IPS-18c (cell line): ENCODE data around the gene HSPB2.
"Not testable (repeated sequence)": the region's sequence is repeated elsewhere in the genome, so short reads cannot be mapped to it uniquely, and the experiment has no call there.

Experiments used
- H3K4me3 ChIP-seq: 2 replicates; pipeline ENCODE4 v1.7.0; 2013; ENCODE audit warnings: low read depth, mild to moderate bottlenecking, low read length, moderate library complexity; ENCODE audit not compliant: insufficient read depth
- H3K9me3 ChIP-seq: one replicate; pipeline ENCODE4 v1.6.1; 2013; ENCODE audit warnings: mild to moderate bottlenecking, low read length, moderate library complexity; ENCODE audit not compliant: control insufficient read depth, insufficient read depth

Gene HSPB2, protein sequence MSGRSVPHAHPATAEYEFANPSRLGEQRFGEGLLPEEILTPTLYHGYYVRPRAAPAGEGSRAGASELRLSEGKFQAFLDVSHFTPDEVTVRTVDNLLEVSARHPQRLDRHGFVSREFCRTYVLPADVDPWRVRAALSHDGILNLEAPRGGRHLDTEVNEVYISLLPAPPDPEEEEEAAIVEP

DNA sequence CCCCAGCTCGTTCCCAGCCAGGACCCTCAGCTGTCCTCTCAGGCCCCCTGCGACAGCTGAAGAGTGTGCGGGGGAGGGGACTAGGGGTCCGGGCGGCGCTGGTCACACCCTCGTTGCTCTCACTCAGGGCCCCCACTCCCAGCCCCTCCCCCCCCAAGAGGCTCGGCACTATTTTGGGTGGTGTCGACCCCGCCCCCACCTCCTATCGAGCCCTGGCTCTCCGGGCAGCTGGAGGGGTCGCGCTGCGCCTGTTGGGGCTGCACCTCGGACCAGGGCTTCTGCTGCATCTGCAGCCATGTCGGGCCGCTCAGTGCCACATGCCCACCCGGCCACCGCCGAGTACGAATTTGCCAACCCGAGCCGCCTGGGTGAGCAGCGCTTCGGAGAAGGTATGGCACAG, at the start of gene HSPB2:
Gene HSPB2 (plus strand): TSS at position 200 of the 400 bp plus-strand sequence. CDS start 96 bp downstream, at position 296.
- H3K4me3 ChIP-seq: 0 out of 2 replicates have a peak within 1 kb of the TSS, but pooled peaks have one; percentile 5
- H3K9me3 ChIP-seq: no peaks in the 10 kb centered on the region

DNA sequence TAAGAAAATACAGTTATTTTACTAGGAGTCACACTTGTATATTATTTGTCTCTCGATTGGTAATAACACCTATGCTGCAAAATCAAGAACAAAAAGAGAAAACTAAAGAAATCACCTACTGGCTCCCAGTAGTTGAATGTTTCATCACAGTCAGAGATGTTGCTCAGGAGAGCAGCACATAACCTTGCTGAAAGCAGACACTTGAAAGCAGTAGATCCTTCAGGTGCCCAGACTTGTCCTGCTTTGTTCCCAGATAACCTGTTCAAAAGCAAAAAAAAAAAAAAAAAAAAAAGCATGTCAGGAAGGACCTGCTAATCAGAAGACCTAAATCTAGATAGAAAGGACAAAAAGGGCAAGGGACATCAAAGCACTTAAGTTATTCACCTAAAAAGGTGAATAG, 42.4 kb upstream of the HSPB2 start:
- Histone ChIP-seq H3K4me3 (no peak overlapping the region), H3K9me3 (no peaks in the 10 kb centered on the region)

DNA sequence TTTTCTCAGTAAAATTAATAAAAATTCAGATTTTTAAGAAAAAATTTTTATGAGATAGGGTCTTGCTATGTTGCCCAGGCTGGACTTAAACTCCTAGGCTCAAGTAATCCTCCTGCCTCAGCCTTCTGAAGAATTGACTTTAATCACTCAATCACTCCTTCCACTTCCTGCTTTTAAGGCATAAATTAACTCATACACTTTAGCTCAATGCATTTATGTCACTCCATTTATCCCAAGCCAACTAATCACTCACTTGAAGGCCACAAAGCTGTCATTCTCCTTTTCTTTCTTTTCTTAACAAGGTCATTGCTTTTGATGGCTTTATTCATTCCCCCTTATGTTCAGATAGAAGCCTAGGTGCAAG, 42.0 kb upstream of the HSPB2 start:
- no peaks in the 10 kb centered on the region for H3K9me3 ChIP-seq
- H3K4me3 ChIP-seq: peak overlapping the region; percentile 92

DNA sequence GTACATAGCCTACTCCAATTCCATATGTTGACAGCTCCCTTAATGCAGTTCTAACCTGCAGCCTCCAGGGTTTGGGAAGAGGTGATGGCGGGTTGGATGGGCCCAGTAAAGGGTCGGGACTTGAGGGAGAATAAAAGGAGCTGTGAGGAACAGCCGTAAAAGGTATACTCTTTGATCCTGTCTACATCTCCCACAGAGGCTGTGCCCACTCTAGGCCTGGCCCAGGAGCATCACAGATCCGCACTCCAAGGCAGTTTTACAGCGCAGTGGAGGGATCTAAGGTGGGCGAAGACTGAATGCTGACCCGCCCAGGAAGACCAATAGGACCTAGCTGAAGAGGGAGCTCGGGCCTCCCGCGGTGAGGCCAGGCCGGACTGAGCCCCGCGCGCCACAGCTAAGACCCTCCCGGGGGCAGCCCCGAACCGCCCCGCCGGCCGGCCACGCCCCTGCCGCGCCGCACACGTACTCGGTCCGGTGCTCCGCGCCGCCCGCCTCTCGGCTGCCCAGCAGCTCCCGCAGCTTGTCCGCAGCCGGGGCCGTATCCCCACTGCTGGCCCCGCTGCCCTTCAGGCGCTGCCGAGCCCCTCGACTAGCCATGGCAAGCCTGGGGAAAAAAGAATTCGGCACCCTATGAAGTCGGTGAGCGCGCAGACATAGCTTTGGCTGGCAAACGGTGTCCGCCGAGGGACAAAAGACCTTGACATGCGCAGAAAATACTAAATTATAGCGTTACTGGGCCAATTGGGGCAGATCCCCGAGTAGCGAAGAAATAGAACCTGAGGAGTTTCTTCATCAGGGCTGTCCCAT, 41.4 kb upstream of the HSPB2 start, which contains the start of gene ALG9:
Gene ALG9 (minus strand): TSS at position 696 of the 807 bp plus-strand sequence. CDS start 99 bp downstream, at position 597.
- Histone ChIP-seq H3K9me3 (no peaks in the 10 kb centered on the region), H3K4me3 (peak within 1 kb of the TSS; percentile 92)

DNA sequence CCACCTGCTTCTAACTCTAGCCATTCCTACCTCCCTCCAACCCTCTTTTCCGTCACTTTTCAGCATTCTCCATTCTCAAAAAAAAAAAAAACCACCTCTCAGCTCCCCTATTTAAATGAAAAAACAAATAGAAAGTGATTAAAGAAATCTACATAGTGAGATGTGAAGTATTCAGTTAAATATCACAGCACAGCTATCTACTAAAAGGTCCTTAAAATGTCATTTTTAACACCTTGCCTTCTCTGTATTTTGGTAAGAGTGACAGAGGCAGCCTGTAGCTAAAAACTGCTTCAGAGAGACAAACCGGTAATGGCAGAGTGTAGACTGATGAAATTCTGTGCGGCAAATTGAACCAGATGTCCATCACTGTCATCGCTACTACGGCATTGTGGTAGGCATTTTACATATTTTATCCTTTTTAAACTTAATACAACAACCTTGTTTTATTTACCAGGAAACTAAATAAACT, 40.8 kb upstream of the HSPB2 start:
- no peaks in the 10 kb centered on the region for H3K9me3 ChIP-seq
- H3K4me3 ChIP-seq: peak overlapping the region; percentile 92

DNA sequence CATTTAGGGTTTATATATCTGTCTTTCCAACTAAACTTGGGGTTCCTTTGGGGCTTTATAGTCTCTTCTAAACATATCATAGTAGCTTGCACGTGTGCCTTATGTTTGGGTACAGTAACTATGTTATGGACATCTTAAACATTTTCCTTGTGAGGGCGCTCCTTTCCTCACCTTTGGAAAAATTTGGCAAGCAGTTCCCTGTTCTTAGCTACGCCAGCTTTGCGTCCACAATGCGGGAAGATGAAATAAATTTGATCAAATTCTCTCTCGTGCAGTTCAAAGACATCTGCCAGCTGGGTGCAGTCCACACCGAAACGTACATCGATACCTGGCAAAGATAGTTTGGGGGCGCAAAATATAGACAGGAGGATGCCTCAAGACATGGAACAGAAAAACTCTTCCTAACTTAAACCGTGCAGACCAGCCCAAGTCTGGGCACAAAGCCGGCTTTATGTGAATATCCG, 34.1 kb upstream of the HSPB2 start:
- H3K9me3 ChIP-seq: no peaks in the 10 kb centered on the region
- H3K4me3 ChIP-seq: peak overlapping the region; percentile 82; the same call in 1 of the 2 replicates

DNA sequence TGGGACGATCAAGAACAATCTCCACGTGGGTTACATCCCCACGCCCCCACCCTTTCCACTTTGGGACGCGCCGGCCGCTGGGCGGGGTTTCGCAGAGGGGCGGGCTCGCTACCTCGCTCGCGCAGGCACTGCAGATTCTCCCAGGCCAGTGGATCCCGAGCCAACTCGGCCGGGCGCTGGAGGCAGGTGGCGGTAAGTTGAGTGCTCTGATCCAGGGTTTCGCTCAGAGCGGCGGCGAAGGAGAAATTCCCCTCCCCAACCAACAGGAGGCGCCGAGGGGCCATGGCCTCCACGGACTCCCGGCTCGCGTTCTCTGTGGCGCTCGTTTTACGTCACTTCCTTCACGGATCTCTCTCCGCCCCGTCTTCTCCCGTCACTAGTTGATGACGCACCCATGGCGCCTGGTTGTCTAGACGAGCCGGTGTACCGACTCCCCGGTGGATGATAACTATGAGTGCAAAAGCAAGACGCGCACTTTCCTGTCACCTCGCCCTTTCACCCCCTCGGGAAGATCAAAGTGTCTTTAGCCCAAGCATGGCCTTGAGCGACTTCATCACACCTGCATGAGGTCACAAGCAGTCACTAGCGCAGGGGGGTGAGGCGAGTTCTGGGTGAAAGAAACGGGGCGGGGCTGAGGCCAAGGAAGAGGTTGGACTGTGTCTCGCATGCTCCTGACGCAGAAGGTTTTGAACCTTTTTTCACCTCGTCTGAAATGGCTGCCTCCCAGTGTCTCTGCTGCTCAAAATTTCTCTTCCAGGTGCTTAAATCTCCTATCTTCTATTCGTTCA, 33.5 kb upstream of the HSPB2 start, which contains the start of the genes CFAP68 and FDXACB1:
Gene CFAP68 (plus strand): TSS at position 693 of the 788 bp plus-strand sequence. CDS start 20 bp downstream, at position 713.
Gene FDXACB1 (minus strand): TSS at position 317 of the 788 bp plus-strand sequence. CDS start 33 bp downstream, at position 284.
- peak within 1 kb of the TSS; percentile 82 for H3K4me3 ChIP-seq
- H3K9me3 ChIP-seq: no peaks in the 10 kb centered on the region

DNA sequence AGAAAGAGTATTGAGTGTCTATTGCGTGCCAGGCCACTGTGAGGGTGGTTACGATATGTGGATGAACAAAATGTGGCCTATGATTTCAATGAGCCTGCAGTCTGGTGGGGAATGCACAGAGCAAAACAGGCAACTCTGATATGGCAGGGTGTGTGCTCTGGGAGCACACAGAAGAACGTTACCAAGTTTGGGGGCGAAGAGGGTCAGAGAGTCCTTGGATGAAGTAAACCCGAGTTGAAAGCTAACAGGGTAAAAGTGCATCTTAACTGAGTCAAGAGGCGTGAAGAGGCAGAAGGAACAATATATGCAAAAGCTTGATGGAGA, 32.9 kb upstream of the HSPB2 start:
- no peaks in the 10 kb centered on the region for H3K9me3 ChIP-seq

DNA sequence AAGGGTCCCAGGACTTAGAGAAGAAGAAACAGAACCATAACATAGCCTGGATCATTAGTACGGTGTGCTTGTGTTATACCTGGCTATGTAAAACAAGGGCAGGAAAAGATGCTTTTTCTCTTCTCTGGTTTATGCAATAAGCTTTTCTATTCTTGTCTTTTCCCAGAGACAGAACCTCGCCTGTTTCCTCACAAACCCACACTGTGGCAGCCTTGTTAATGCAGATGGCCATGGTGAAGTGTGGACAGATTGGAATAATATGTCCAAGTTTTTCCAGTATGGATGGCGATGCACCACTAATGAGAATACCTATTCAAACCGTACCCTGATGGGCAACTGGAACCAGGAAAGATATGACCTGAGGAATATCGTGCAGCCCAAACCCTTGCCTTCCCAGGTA, 30.3 kb upstream of the HSPB2 start:
- Histone ChIP-seq H3K9me3 (no peaks in the 10 kb centered on the region), H3K4me3 (no peak overlapping the region)

More for the DNA sequence above, 32.9 kb upstream of the HSPB2 start:
- peak overlapping the region; percentile 82 for H3K4me3 ChIP-seq

DNA sequence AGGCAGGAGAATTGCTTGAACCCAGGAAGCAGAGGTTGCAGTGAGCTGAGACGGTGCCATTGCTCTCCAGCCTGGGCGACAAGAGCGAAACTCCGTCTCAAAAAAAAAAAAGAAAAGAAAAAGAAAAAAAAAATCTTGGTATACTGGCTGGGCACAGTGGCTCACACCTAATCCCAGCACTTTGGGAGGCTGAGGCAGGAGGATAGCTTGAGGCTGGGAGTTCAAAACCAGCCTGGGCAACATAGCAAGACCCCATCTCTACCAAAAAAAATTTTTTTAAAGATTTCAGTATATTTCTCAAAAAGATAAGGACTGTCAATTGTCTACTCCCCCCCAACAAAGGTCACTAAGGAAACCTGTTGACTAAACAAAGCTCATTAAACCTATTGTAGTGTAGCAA, 27.5 kb upstream of the HSPB2 start:
- not testable (repeated sequence) for H3K9me3 ChIP-seq, H3K4me3 ChIP-seq

DNA sequence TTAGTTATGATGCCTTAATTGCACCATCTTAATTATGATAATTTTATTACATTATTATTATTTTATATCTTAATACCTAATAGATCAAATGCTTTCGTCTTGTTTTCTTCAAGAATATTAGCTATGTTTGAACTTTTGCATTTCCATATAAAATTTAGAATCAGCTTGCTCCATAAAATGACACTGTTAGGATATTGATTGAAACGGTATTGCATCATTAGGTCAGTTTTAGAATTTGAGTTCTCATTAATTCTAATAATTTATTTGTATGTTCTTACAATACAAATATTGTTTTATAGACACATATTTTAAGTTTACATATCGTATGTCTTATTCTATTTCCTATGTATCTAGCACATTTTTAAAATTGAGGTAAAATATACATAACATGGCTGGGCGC, 26.5 kb upstream of the HSPB2 start:
- Histone ChIP-seq H3K4me3 (no peak overlapping the region), H3K9me3 (no peaks in the 10 kb centered on the region)

DNA sequence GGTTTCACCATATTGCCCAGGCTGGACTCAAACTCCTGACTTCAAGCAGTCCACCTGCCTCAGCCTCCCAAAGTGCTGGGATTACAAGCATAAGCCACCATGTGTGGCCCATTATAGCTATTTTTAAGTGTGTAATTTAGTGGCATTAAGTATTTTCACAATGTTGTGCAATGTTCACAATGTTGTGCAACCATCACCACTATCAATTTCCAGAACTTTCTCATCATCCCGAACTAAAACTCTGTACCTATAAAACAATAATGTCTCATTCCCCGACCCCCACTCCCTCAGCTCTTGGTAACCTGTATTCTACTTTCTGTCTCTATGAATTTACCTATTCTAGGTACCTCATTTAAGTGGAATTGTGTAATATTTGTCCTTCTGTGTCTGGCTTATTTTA, 25.7 kb upstream of the HSPB2 start:
- Histone ChIP-seq H3K9me3 (no peaks in the 10 kb centered on the region), H3K4me3 (no peak overlapping the region)

DNA sequence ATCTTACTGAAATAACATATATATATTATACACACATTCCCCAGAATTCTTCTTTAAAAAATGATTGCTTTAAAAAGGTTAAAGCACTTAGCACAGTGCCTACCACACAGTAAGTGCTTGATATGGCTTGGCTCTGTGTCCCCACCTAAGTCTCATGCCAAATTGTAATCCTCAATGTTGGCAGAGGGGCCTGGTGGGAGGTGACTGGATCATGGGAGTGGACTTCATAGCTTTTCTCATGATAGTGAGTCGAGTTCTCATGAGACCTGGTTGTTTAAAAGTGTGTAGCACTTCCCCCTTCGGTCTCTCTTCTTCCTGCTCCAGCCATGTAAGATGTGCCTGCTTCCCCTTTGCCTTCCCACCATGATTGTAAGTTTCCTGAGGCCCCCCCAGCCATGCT, 7.1 kb upstream of the HSPB2 start:
- Histone ChIP-seq H3K9me3 (no peaks in the 10 kb centered on the region), H3K4me3 (no peak overlapping the region)

DNA sequence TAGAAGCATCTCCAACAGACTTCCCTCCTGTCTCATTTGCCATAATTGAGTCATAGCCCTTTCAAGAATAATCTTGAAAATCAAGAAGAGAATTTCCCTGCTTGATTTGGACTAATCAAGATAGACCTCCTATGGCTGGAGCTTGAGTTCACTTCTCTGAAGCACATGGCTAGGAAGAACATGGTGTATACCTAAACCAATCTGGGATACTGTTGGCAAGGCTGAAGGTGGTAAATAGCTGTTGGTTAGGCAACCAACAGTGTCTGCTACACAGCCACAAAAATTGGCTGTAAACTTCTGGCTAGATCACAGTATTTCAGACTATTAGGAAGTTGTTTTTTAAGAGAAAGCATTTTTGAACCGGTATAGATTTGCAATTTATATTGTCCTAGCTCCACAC, 5.9 kb upstream of the HSPB2 start:
- Histone ChIP-seq H3K4me3 (no peak overlapping the region), H3K9me3 (no peaks in the 10 kb centered on the region)

DNA sequence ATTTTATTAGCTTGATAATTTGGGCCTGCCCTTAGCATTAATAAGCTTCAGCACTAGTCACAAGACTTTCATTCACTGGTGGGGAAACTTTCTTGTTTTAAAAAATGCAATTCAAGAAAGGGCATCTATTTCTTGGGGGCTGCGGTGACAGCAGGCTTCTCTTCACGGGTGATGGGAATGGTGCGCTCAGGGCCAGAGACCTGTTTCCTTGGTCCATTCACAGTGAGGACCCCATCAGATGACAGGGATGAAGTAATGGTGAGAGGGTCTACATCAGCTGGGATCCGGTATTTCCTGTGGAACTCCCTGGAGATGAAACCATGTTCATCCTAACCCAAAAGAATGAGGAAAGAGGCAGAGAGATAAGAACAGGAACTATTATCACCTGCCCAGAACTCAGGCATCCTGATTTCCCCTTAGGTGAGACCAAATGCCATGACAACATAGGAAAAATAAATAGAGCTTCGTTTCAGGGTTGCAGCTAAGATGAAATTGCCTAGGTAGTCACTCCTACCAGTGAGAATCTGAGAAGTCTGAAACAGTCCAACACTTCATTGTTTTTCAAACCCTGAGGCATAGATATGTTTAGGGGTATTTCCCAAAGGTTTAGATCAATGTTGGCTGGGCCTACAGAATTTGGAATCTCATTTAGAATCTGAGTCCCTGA, 3.8 kb upstream of the HSPB2 start:
- Histone ChIP-seq H3K4me3 (no peak overlapping the region), H3K9me3 (no peaks in the 10 kb centered on the region)

DNA sequence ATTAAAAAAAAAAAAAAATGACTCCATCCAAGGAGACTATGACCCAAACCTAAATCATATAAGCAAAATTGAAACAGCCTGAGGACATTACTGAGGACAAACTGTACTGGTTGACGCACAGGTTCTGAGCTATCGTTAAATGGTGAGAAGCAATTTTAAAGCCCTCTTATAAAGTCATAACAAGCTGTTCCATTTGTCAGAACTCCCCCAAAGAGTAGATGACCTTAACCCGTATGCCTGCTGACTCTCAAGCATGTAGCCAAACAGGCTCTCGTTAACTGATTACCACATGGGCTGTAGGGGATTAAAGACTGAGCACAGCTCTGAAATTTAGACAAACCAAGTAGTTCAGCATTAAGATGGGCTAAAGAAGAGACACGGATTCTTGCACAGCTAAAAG, 3.2 kb upstream of the HSPB2 start:
- Histone ChIP-seq H3K4me3 (no peak overlapping the region), H3K9me3 (no peaks in the 10 kb centered on the region)
